Lower leg skin (tissue), 4 donors: Measurements from ENCODE around the gene NFATC2. TPM values are rescaled to one million over a fixed set of nuclear protein-coding genes. Genes with fewer than 3 reads are reported as not detected.
A peak's percentile ranks its signal among the peaks of the same experiment; 100 is the strongest.

Experiments
- DNase-seq, 2 donors: peaks; one replicate each; pipeline ENCODE4 v3.0.0-alpha.2; 2019; ENCODE audit warnings: low spot score in 2 of 2
- H3K4me3 ChIP-seq: fragments of 200-600 bp; sonication (generic); 2 replicates; pipeline ENCODE4 v1.5.1; 2017; ENCODE audit warnings: mild to moderate bottlenecking, low read depth; ENCODE audit not compliant: poor library complexity, severe bottlenecking
- POLR2A ChIP-seq, 2 donors: fragments of 450-650 bp; IDR thresholded peaks; one replicate each; pipeline ENCODE4 v1.6.1; 2016 to 2017; ENCODE audit warnings: antibody characterized with exemption in 2 of 2, mild to moderate bottlenecking in 1 of 2, moderate library complexity in 1 of 2
- WGBS, 2 donors: methylation state at CpG; one replicate each; pipeline ENCODE4 v1.1.5; 2018; 5-methylcytosine and 5-hydroxymethylcytosine counted together
- intact Hi-C: fragments of 100-400 bp; cut with DNase I; formaldehyde crosslinking; loops from one replicate; pipeline ENCODE4 v1.15.0; 2023; ENCODE audit warnings: low total_unique reads
- total RNA-seq, 4 donors: library from RNA; depleted of rRNA; stranded (reverse); fragments of >200 nt; gene quantifications; one replicate each; pipeline ENCODE4 v1.1.0, GENCODE V29; 2016
- TF ChIP-seq, protein P1 (sequence below), 3 donors: fragments of 450-650 bp; IDR thresholded peaks; one replicate each; pipeline ENCODE4 v1.5.1; 2016; ENCODE audit warnings: antibody characterized with exemption in 3 of 3, mild to moderate bottlenecking in 3 of 3, moderate library complexity in 2 of 3

Gene NFATC2
- total RNA-seq, 4 donors from 2014 or later: 4.0 to 10.4 (median 5.1) TPM

DNA sequence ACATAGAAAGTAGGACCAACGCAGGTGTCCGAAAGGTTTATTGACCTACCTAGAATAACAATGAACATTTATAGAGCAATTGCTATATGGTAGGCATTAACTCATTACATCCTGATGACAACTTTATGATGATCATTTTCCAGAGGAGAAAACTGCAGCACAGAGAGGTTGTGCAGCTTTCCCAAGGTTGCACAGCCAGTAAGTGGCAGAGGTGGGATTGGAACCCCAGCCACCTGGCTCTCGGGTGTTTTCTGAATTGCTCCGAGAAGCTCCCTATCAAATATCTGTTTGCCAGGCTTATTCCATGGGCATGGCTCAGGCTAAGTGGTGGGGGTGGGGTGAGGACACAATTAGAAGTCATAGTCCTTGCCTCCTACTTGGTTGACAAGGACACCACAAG lies 24.1 kb upstream of the NFATC2 start:
- 93 to 97% methylated on average over 4 of the region's 4 CpGs for WGBS, 2 donors
- no peak for TF ChIP-seq POLR2A (IDR thresholded peaks at IDR 0.05)
- TF ChIP-seq, protein P1, sequence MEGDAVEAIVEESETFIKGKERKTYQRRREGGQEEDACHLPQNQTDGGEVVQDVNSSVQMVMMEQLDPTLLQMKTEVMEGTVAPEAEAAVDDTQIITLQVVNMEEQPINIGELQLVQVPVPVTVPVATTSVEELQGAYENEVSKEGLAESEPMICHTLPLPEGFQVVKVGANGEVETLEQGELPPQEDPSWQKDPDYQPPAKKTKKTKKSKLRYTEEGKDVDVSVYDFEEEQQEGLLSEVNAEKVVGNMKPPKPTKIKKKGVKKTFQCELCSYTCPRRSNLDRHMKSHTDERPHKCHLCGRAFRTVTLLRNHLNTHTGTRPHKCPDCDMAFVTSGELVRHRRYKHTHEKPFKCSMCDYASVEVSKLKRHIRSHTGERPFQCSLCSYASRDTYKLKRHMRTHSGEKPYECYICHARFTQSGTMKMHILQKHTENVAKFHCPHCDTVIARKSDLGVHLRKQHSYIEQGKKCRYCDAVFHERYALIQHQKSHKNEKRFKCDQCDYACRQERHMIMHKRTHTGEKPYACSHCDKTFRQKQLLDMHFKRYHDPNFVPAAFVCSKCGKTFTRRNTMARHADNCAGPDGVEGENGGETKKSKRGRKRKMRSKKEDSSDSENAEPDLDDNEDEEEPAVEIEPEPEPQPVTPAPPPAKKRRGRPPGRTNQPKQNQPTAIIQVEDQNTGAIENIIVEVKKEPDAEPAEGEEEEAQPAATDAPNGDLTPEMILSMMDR (IDR thresholded peaks at IDR 0.05): no peak
- intact Hi-C loops: no loop called here
- DNase-seq: no peak
- H3K4me3 ChIP-seq: no peak overlapping the region

DNA sequence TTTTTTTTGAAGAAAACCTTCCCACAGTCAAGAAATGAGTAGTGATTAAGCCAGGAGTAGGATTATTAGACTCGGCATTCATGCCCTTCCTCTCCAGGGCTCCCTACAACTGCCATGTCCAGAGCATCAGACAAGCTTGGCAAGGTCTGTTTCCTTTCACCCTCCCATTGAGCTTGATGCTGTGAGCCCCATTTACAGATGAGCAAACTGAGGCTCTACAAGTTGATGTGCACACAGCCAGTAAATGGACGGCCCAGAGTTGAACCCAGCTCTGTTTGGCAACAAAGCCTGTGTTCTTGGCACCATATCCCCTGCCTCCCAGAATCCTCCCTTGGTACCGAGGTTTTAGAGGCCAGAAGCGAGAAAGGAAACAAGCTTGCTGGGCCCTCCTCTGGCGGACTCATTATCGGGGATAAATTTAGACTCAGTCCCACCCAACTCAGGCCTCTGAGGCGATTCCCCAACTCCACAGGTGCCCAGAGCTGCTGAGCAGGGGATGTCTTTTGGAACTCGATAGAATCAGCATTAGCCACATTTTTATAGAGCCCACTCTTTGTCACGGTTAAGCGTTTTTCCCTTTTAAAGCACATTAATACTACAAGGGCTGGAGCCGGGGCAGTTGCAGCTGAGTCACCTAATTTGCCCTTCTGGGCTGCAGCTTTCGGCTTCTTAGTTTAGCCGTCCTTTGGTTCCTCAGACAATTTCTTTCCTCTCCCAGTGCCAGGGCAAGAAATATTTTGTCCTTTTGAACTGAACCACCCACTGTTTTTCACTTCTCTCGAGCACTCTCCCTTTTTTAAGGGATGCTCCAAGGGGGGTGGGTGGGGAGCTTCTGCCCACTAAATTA lies 23.0 kb upstream of the NFATC2 start:
- intact Hi-C loops: no loop called here
- TF ChIP-seq, protein P1 (IDR thresholded peaks at IDR 0.05): no peak
- no peak for TF ChIP-seq POLR2A (IDR thresholded peaks at IDR 0.05)

DNA sequence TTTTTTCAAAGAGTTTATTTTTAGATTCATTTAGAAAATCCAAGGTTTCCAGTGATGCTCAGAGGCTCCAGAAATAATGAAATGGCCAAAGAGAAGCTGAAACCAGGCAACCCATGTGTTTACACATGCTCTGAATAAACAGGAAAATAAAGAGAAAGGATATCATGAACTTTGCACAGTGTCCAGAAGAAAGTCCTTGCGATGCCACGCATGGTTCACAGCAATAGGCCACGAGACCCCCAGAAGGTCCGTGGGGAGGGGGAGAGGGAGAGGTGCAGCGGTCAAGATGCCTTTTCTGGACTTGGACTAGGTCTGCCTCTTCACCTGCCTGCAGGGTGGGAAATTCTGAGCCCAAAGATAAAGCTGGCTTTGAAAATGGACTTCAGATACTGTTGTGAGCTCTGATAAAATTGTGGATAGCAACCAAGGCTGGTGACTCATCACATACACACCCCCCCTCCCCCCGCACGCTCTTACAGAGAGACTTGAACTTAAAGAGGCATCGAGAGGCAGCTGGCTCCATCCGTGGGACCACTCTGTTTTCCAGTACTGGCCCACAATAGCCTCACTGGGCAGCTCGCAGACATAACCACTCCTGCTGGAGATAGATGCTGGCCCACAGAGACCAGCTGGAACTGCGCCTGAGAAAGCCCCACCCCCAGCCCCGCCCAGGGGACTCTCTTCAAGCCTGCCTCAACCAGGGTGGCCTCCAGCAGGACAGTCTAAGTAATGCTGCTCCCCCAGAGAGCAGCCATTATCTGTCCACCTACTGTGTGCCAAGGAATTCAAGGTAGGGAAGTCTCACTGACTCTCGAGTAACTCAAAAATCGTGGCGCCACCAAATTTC lies 21.2 kb upstream of the NFATC2 start:
- intact Hi-C loops: no loop called here
- peak; percentile 45 to 89 for DNase-seq
- TF ChIP-seq POLR2A (IDR thresholded peaks at IDR 0.05): no peak
- TF ChIP-seq, protein P1 (IDR thresholded peaks at IDR 0.05): no peak
- H3K4me3 ChIP-seq: no peak overlapping the region
- WGBS, 2 donors: 25 to 28% methylated on average over 15 of the region's 15 CpGs

More for the DNA sequence above, 23.0 kb upstream of the NFATC2 start:
- WGBS, 2 donors: 33 to 48% methylated on average over 14 of the region's 14 CpGs
- no peak overlapping the region for H3K4me3 ChIP-seq
- no peak for DNase-seq

DNA sequence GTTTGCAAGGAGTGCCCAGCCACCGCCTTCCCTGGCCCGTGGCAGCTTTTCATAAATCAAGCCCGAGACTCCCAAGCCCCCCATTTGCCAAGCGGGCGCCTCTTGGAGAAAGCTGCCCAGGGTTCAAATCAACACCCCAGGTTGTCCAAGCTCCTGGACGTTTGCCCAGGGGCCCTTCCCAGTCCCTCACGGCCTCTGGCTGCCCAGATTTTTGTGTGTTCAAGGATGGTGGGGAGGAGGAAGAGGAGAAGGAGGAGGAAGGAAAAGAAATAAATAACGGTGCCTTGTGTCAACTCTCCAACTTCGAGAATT lies 20.6 kb upstream of the NFATC2 start:
- intact Hi-C loops: no loop called here
- DNase-seq: no peak
- 2 to 8% methylated on average over 9 of the region's 9 CpGs for WGBS, 2 donors
- no peak overlapping the region for H3K4me3 ChIP-seq
- no peak for TF ChIP-seq POLR2A (IDR thresholded peaks at IDR 0.05)
- TF ChIP-seq, protein P1 (IDR thresholded peaks at IDR 0.05): no peak

DNA sequence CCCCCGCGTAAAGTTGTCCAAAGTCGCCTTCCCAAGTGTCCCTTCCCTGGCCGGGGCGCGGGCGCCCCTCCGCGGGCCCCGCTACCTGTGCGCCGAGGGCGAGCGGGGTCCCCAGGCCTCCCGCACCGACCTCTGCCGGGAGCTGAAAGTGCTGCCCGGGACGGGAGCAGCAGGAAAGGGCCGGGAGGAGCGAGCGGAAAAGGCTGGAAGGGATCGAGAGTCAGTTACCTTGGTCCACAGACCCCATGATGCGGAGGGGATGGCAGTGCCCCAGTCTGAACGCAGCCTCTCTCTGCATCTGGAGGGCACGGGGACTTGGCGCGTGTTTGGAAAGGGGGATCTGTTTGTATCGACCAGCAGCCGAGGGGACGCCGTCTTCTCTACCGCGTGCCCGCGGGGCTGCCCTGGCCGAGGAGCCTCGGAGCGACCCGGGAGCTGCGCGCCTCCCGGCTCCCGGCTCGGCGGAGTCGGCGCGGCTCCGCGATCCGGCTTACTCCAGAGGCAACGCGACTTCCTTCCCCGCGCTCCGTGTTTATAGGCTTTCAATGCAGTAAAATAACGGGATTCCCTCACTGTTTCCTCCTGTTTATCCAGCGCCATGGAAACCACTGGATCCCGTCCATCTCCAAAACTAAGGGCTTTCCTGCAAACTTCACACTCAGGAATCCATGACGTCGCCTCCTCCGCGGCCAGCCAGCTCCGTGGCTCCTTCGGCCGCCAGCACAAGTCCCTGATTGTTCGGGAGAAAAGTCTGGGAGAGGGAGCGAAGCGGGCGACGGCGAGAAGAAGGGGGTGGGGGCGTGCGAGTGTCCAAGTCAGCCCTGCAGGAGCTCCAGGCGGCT lies 20.0 kb upstream of the NFATC2 start:
- intact Hi-C loops: no loop called here
- DNase-seq: peak; percentile 69 to 95
- peak overlapping the region; percentile 22 for H3K4me3 ChIP-seq
- TF ChIP-seq, protein P1 (IDR thresholded peaks at IDR 0.05): no peak
- TF ChIP-seq POLR2A (IDR thresholded peaks at IDR 0.05): no peak
- 0 to 1% methylated on average over 64 to 66 of the region's 76 CpGs for WGBS, 2 donors
